Erythroblast (primary cell): ENCODE results near the gene ADGRF1.
A peak's percentile ranks its signal among the peaks of the same experiment; 100 is the strongest.

ENCODE experiments used
- DNase-seq, 2 experiments: peaks; one replicate each; lab custom pipeline; 2025; lab: John Stamatoyannopoulos, UW
- GATA1 ChIP-seq: IDR thresholded peaks from 2 replicates; pipeline ENCODE4 v1.6.1; 2011; ENCODE audit warnings: low read depth, mild to moderate bottlenecking, control low read depth, low read length, moderate library complexity
- POLR2A ChIP-seq: IDR thresholded peaks from 2 replicates; pipeline ENCODE4 v1.6.1; 2011; ENCODE audit warnings: mild to moderate bottlenecking, low read length

The ADGRF1 gene

DNA sequence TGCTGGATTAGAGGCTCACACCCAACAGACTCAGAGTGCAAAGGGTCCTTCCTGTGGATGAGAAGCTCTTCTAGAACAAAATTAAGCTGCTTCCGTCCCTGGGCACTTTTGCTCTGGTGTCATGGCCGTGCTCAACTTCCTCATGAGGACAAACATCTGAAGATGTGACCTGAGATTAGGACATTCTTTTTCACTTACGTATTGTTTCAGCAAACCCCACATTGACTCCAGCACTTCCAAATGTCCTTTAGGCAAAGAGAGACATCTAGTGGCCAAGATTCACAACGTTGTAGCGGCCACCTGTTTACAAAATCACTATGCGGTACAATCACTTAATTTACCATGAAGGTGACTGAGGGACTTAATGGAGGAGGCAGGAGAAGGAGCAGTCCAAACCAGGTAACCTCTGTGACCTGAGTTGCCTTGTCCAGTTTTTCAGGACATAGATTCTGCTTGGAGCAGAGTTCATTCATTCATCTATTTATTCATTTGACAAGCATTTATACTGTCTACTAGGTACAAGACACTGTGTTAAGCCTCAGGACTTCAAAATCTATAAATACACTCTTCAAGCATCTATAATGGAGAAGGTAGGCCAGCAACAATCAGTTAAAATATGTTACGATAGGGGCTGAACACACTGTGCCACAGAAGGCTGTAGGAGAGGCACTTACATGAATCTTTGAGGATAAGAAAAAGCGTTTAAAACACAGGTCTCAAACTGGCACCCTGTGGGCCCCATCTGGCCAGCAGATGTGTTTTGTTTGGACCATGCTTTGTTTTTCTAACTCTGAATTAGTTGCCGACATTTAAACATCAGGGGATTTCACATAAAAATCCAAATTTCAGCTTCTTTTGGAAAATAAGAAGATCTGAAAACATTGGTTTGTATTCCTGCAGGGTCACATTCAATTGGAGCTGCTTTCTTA, 5.6 kb upstream of the ADGRF1 start:
- TF ChIP-seq POLR2A = no peak
- TF ChIP-seq GATA1 = no peak
- DNase-seq = peak; percentile 66 to 69

DNA sequence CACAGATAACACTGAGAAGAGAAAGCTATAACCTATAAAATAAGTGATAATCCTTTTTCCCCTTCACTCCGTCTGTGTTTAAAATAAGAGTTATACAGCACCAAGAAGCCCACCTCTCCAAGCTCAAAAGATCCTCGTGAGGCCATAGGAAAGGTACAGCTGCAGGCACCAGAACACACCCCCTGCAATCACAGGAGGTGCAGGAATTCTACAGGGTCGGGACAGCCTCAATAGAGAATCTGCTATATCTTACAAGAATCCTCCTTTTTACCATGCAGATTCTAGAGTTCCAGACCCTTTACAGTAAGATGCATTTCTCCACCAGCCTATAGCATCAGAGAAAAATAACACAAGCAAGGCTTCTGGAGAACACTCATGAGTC, 5.0 kb upstream of the ADGRF1 start:
- no peak for DNase-seq
- TF ChIP-seq POLR2A (no peak), GATA1 (no peak)

DNA sequence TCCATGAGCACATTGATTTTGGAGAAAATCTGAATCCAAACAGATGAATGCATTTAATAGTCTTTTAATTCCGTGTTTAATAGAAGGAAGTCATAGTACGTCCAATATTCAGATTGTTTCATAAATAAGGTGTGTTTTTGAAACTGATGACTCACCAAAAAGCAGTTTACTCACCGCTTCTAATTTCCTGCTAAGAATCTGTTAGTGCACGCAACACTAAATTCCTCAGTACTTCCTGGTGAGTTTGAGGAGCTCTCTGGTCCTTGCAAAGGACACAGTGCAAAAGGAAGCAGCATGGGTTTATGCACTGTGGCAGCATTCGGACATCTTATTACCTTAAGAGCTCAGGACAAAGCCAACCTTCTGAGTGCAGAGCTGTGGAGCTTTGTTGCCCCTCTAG, 2.3 kb upstream of the ADGRF1 start:
- DNase-seq = peak in 1 of 2 experiments; percentile 8
- TF ChIP-seq GATA1 = no peak
- no peak for TF ChIP-seq POLR2A

DNA sequence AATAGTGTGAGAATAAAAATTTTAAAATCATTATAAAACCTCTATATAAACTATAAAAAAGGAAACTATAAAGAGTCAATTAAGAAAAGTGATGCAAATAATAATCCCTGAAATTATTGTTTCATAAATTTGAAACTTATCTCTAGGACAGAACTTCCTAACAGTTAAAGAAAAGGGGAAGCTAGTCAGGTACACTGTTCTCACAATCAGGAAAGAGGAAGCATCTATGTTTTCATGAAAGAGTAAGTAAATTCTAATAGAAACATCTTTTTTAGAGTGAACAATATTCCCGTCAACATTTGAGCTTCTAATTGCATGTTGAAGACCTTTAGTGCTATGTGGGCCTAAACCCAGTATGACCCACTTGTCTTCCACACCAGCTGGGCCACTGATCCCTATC, 1.2 kb upstream of the ADGRF1 start:
- DNase-seq = no peak
- TF ChIP-seq POLR2A = no peak
- no peak for TF ChIP-seq GATA1

DNA sequence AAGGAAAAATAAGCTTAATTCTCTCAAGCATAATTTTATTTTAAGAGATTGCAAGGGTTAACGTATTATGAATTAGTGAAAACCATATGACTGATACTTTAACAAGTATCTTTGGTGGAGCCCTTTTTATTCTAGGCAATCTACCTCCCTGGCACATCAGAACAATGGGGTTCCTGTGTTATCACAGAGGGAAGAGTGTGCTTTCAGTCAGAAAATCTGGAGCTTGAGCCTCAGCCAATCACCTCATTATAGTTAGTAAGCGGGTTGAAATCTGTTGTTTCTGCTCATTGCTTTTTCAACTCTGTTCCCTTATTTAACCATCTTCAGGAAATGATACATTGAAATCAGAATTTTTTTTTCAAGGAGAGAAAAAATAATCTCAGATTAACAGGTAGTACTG, 391 bp downstream of the ADGRF1 start:
- DNase-seq = no peak
- TF ChIP-seq GATA1 = no peak
- TF ChIP-seq POLR2A = no peak

DNA sequence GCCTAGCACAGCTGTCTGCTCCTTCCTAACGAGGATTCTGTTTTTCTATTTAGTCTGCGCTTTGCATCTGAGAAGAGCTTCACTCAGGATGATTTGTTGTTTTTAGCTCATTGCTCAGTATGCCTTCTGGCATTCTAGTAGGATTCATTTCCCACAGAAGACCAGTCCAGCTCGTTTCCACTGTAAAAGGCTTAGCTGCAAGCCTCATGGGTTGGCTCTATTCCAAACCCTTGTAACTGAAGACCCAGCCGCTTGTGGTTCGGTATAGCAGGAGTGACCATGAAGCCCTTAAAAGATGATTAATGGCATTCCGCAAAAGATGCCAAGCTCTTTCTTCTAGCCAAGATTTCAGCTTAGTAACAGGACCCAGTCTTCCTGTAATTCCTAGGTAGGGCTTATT, 7.2 kb downstream of the ADGRF1 start:
- TF ChIP-seq GATA1 = no peak
- TF ChIP-seq POLR2A = no peak

DNA sequence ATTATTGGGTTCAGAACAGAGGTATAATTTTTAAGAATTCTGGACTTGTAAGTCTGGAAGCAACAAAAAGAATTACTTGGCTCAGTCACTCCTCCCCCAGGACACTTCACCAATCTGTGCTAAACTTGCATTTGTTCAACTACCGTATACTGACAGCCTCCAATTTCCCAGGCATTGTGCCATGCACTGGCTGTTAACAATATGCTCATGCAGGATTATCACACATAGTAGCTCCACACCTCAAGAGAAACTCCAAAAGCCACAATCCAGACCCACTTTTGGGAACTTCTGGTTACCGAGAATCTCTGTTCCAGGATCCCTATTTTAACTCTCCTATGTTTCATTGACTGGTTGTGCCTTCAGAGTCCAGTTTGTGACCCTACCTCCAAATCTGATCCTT, 7.7 kb downstream of the ADGRF1 start:
- TF ChIP-seq POLR2A = no peak
- no peak for TF ChIP-seq GATA1

More for the DNA sequence above, 7.2 kb downstream of the ADGRF1 start:
- DNase-seq = no peak

DNA sequence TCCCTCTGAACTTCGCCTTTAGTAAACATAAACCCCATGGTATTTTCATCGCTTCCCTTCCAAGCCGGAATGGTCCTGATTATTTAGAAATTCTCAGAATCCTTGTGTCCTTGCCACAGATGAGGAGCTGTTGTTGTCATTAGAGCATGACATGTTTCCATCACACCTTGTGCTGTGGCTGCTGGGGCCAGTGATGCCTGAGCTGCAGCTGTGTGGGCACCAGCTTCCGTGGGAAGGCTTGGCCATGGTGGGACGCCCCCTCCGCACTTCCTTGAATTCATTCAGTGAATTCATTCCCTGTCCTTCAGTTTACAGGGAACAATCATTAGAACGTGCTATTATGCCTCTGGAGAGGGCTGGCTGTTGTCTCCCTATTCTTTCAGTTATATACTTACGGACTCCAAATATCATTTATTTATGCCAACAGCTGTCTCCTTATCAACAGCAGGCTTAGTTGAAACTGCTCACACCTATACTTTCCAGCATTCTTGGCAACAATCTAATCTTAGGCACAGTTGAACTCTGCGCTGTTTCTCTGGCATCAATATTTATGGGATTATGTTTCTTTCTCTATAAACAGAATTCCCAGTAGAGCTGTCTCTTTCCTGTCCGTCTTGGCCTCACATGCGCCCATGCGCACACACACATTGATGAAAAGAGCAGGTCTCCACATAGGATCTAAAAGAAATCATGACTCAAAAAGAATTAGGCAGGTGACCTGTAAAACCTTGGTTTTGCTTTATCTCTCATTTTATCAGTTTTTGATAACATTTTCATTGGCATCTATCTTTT, 9.0 kb downstream of the ADGRF1 start:
- no peak for DNase-seq
- TF ChIP-seq POLR2A = no peak

More for the DNA sequence above, 7.7 kb downstream of the ADGRF1 start:
- DNase-seq = no peak

DNA sequence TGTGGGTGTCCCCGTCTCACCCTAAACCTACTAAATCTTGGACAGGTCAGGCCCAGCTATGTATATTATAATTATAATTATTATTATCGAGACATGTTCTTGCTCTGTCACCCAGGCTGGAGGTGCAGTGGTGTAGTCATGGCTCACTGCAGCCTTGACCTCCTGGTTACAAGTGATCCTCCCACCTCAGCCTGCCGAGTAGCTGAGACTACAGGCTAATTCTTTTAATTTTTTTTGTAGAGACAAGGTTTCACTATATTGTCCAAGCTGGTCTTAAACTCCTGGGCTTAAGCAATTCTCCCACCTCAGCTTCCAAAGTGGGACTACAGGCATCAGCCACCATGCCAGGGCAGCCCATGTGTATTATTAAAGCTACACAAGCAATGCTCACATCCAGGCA, 10.5 kb downstream of the ADGRF1 start:
- no peak for DNase-seq
- no peak for TF ChIP-seq POLR2A
- no peak for TF ChIP-seq GATA1

DNA sequence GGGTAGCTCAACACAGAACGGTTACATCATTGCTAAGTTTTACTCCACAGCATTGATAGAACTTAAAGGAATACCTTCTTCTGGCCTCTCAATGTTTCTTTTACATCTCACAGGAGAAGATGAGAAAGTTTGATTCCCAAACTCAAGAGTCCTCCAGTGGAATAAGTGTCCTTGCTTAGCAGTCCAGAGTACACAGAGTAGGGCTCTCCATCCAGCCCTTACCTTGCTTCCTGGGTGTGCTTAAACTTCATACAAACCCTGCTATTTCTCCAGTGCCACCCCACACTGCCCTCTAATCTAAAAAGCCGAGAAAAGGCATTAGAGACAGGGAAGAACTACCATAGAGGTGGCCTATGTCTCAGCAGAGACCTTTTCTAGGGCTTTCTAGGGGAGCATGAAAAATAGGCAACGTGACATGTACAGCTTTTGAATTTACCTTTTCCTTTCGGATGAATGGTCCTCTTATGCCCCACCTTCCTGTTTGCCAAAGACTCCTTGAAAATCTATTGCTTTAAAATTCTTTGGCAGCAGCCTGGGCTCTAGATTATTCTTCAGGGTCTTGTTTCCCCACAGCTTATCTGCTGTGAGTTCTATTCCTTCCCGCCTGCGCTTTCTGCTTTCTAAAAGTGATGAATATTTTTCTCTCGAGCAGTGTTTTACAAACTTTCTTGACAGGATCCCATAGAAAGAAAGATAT, 12.1 kb downstream of the ADGRF1 start:
- DNase-seq = no peak

DNA sequence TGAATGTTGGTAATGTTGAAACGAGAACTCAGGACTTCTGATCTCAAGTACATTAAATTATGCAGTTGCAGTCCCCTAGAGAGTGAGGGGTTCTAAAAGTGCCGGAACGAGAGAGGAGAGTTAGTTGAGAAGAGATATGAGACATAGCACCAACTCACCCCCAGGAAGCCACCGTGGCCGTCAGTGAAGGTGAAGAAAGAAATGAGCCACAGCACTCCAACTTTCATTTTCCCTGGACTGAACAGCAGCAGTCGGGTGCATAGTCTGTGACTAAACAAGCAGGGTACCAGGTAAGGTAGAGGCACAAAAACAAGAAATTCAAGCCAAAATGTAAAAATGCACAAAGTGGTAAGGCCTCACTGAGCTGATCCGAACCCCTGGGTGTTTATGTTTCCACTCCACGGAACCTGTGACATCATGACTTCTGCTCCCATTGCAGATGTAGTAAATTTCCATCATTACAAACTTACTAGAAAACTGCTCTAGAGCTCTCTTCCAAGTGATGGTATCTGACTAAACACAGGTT, 13.2 kb downstream of the ADGRF1 start:
- no peak for TF ChIP-seq GATA1
- no peak for TF ChIP-seq POLR2A
- no peak for DNase-seq

More for the DNA sequence above, 12.1 kb downstream of the ADGRF1 start:
- no peak for TF ChIP-seq POLR2A
- TF ChIP-seq GATA1 = no peak

DNA sequence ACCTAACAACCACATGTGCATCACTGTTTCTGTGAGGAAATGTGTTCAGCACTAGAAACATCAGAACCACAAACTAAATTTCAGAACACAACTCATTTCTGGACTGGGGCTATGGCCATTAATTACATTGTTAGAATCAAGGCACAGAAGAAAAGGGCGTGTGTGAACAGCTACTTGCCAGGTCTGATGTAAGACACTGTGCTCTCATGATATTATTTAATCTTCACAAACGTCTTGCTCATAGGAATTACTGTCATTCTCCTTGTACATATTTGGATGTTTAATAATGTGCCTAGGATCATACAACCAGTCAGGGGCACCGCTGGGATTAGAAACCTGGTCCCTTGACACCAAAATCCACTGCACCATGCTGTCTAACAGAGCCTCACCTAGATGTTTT, 14.8 kb downstream of the ADGRF1 start:
- TF ChIP-seq GATA1 (no peak), POLR2A (no peak)
- no peak for DNase-seq

DNA sequence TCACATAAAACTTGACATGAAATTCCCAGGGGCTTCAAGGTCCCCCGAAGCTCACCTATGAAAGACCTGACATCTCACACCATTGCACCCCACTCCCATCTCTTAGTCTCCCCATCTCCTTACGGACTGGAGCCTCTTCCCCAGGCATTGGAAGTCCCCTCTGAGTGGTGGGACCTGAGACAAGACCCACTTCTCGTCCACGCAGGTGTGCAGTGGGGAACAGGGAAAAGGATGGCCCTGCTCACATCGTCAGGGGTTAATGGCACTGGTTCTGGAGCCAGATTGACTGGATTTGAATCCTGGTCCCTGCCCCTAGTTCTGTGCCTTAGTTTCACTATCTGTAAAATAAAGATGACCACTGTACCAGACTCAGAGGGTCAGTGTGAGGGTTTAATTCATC, 15.5 kb downstream of the ADGRF1 start:
- DNase-seq = no peak
- TF ChIP-seq GATA1 (no peak), POLR2A (no peak)
